HepG2 (cell line): ENCODE data around the gene RASA2. TPM values are rescaled to one million over a fixed set of nuclear protein-coding genes. Genes with fewer than 3 reads are reported as not detected.

Source experiments
- ARID5B ChIP-seq: IDR thresholded peaks from 2 replicates; pipeline ENCODE4 v1.4.0; 2020; ENCODE audit warnings: mild to moderate bottlenecking, missing genetic modification reagents
- DRAP1 ChIP-seq: IDR thresholded peaks from 2 replicates; pipeline ENCODE4 v1.6.1; 2016; ENCODE audit warnings: missing genetic modification reagents, missing compliant biosample characterization
- FOXA3 ChIP-seq: IDR thresholded peaks from 2 replicates; pipeline ENCODE4 v1.6.1; 2016; ENCODE audit warnings: missing genetic modification reagents, missing compliant biosample characterization
- FOXJ3 ChIP-seq: sonication (generic); formaldehyde crosslinking; IDR thresholded peaks from 2 replicates; pipeline ENCODE4 v1.4.0; 2020; ENCODE audit warnings: missing genetic modification reagents, mild to moderate bottlenecking, borderline replicate concordance
- FOXM1 ChIP-seq: sonication (generic); formaldehyde crosslinking; IDR thresholded peaks from 2 replicates; pipeline ENCODE4 v1.5.0; 2020; ENCODE audit warnings: missing genetic modification reagents
- GFI1 ChIP-seq: sonication (generic); formaldehyde crosslinking; IDR thresholded peaks from 2 replicates; pipeline ENCODE4 v1.5.0; 2020; ENCODE audit warnings: missing genetic modification reagents, mild to moderate bottlenecking, borderline replicate concordance
- HMG20A ChIP-seq: IDR thresholded peaks from 2 replicates; pipeline ENCODE4 v1.6.1; 2016; ENCODE audit warnings: borderline replicate concordance
- HNF4G ChIP-seq, 2 experiments: sonication (generic) in 1 of 2; formaldehyde crosslinking in 1 of 2; IDR thresholded peaks; 2 replicates each; pipeline versions ENCODE4 v1.4.0 to v1.6.1; 2011 to 2020; ENCODE audit warnings: borderline replicate concordance in 2 of 2, low read depth in 2 of 2, mild to moderate bottlenecking in 2 of 2, low read length in 1 of 2, missing genetic modification reagents in 1 of 2, moderate library complexity in 1 of 2
- ISX ChIP-seq: sonication (generic); formaldehyde crosslinking; conservative IDR thresholded peaks from 2 replicates; pipeline ENCODE4 v1.5.0; 2020; ENCODE audit warnings: missing genetic modification reagents
- MIXL1 ChIP-seq: IDR thresholded peaks from 2 replicates; pipeline ENCODE4 v1.6.1; 2016
- MTERF4 ChIP-seq: sonication (generic); formaldehyde crosslinking; IDR thresholded peaks from 2 replicates; pipeline ENCODE4 v1.8.0; 2023; ENCODE audit warnings: mild to moderate bottlenecking, missing genetic modification reagents
- NR2C2 ChIP-seq: sonication (generic); formaldehyde crosslinking; IDR thresholded peaks from 2 replicates; pipeline ENCODE4 v1.4.0; 2020; ENCODE audit warnings: missing genetic modification reagents, mild to moderate bottlenecking, moderate library complexity, borderline replicate concordance
- PLSCR1 ChIP-seq: sonication (generic); formaldehyde crosslinking; IDR thresholded peaks from 2 replicates; pipeline ENCODE4 v1.5.0; 2020; ENCODE audit warnings: missing genetic modification reagents, mild to moderate bottlenecking, borderline replicate concordance
- THYN1 ChIP-seq: sonication (generic); formaldehyde crosslinking; IDR thresholded peaks from 2 replicates; pipeline ENCODE4 v1.8.1; 2023; ENCODE audit warnings: low read depth, mild to moderate bottlenecking, moderate library complexity, missing genetic modification reagents, borderline replicate concordance
- ZFP36L2 ChIP-seq: sonication (generic); formaldehyde crosslinking; IDR thresholded peaks from 2 replicates; pipeline ENCODE4 v1.4.0; 2020; ENCODE audit warnings: missing genetic modification reagents
- ZNF432 ChIP-seq: sonication (generic); formaldehyde crosslinking; IDR thresholded peaks from 2 replicates; pipeline ENCODE4 v1.5.0; 2020; ENCODE audit warnings: missing genetic modification reagents, mild to moderate bottlenecking, borderline replicate concordance
- ZNF512 ChIP-seq: sonication (generic); formaldehyde crosslinking; IDR thresholded peaks from 2 replicates; pipeline ENCODE4 v1.4.0; 2020; ENCODE audit warnings: mild to moderate bottlenecking, missing genetic modification reagents
- ZNF782 ChIP-seq: sonication (generic); formaldehyde crosslinking; IDR thresholded peaks from 2 replicates; pipeline ENCODE4 v1.4.0; 2020; ENCODE audit warnings: missing genetic modification reagents, mild to moderate bottlenecking, borderline replicate concordance
- ZSCAN31 ChIP-seq: sonication (generic); formaldehyde crosslinking; IDR thresholded peaks from 2 replicates; pipeline ENCODE4 v1.5.0; 2020; ENCODE audit warnings: low read depth, mild to moderate bottlenecking, missing genetic modification reagents
- polyA plus RNA-seq, 8 experiments: library from polyadenylated mRNA; depleted of rRNA in 3 of 8; stranded (reverse) in 7 of 8; unstranded in 1 of 8; fragments of >200 nt; fragmentation: Illumina TruSeq in 4 of 8; extraction: Trizol in 4 of 8; gene quantifications; 2 replicates each; pipeline versions ENCODE4 v1.2.1 to v1.2.3, GENCODE V29; 2011 to 2016; ENCODE audit warnings: low read depth in 4 of 8, missing spikeins in 1 of 8, mixed read lengths in 1 of 8; ENCODE audit not compliant: insufficient read depth in 1 of 8
- total RNA-seq, 5 experiments: library from RNA; depleted of rRNA; stranded (reverse); fragments of >200 nt; fragmentation: Illumina TruSeq; extraction: Trizol; gene quantifications; 2 replicates each; pipeline ENCODE4 v1.2.3, GENCODE V29; 2016; ENCODE audit warnings: low read depth in 1 of 5

Gene RASA2
- total and polyA plus RNA-seq, 2 of the 13 experiments (the other 11 are each of a cell fraction or from before 2014, with no cell fraction given), result 5.4 to 8.5 TPM

- TF ChIP-seq GFI1 (CRISPR knock-in tag) (no peak), ZFP36L2 (no peak), FOXM1 (CRISPR knock-in tag) (no peak), ZSCAN31 (0 out of 2 replicates have a peak, but pooled peaks have one; percentile 34), DRAP1 (CRISPR knock-in tag) (no peak), ZNF782 (CRISPR knock-in tag) (no peak), ZNF432 (no peak), FOXA3 (CRISPR knock-in tag) (peak; percentile 82), PLSCR1 (CRISPR knock-in tag) (no peak), ZNF512 (CRISPR knock-in tag) (no peak), FOXJ3 (CRISPR knock-in tag) (peak; percentile 63; the same call in 1 of the 2 replicates), MIXL1 (CRISPR knock-in tag) (peak; percentile 65; the same call in 1 of the 2 replicates), MTERF4 (CRISPR knock-in tag) (no peak), NR2C2 (CRISPR knock-in tag) (0 out of 2 replicates have a peak, but pooled peaks have one; percentile 32), ARID5B (CRISPR knock-in tag) (peak; percentile 63), ISX (CRISPR knock-in tag) (no peak), THYN1 (CRISPR knock-in tag) (no peak), HNF4G (IDR thresholded peaks at IDR 0.05; ENCODE audit: borderline replicate concordance, low read depth, low read length) (peak; percentile 44; the same call in 1 of the 2 replicates), HNF4G (CRISPR knock-in tag; IDR thresholded peaks at IDR 0.05; ENCODE audit: borderline replicate concordance, low read depth) (no peak), HMG20A (CRISPR knock-in tag) (peak; percentile 36; the same call in 1 of the 2 replicates)
Observed at GRCh38 chr3:141648055-141648910, 161.5 kb downstream of the RASA2 start (continued).
